NCI-H187 (cell line): ENCODE measurements around the gene NPTXR.
"Not testable (repeated sequence)": the region's sequence is repeated elsewhere in the genome, so short reads cannot be mapped to it uniquely, and the experiment has no call there.

ENCODE experiments used
- DNase-seq, 2 experiments: peaks; one replicate each; lab custom pipeline; 2025; lab: John Stamatoyannopoulos, UW

NPTXR gene

DNA sequence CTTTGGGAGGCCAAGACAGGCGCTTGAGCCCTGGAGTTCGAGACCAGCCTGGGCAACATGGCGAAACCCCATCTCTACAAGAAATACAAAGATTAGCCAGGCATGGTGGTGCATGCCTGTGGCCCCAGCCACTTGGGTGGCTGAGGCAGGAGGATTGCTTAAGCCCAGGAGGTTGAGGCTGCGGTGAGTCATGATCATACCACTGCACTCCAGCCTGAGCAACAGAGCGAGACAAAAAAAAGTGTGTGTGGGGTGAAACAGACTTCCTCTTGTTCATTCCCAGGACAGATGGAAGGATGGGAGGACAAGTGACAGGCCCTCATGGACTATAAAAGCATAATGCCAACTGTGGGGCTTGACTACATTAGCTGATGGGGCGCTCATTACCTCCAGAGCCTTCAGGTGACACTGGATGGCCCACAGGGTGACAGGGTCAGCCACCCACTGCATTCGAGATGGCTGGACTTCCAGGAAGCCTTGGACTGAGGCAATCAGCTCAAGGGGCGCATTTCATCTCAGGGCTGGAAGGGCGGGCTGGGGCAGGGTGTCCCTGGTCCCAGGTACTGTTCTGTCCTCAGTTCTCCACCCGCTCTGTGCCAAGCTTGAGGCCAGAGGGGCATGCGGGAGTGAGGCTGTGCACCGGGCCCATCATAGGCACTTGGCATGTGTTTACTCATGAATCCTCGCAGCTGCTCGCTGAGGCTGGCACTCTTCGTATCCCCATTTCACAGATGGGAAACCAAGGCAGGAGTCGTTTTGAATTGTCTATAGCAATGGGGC, 12.5 kb downstream of the NPTXR start:
- no peak for DNase-seq

DNA sequence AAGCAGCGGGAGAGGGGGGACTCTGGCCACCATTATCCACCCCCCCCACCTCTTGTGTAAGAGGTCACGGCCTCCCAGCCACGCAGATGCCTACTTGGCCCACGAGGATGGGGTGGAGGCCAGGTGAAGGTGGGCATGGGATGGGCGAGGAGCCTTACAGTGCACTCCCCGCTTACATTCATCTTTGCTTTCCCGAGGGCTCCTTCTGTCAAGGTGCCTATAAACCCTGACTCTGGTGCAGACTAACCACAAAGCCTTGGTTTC, 13.1 kb downstream of the NPTXR start:
- DNase-seq: no peak

DNA sequence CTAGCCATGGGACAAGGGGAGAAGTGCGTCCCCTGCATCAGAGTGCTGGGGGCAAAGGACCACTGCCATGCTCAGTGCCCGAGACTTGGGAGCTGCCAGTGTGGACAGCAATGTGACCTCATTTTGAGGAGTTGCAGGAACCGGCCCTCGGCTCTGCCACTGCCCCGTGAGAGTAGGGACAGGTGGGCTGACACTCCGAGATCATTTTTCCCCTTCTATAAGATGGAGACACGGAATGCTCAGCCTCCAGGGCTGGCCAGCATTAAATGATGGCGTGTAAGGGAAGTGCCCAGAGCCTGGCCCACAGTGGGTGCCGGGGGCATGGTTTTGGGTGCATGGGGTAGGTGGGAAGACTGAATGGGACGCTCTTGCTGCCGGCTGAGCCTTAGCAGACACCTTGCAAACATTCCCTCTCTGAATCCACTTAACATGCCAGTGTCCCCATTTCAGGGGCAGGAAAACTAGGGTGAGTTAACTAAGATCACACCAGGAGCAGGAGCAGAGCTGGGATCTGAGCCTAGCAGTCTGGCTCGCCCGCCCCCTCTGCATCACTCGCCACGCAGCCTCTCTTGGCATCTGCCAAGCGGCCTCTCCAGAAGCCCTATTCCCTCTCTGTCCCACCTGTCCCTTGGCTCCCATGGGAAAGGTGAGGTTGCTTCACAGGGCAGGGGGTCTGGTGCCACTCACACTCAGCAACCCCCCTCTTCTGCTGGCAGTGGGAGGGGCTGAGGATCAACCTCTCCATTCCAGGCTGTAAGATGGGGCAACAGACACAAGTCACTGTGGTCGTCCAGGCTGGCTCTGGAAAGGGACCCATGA, 13.6 kb downstream of the NPTXR start:
- no peak for DNase-seq

DNA sequence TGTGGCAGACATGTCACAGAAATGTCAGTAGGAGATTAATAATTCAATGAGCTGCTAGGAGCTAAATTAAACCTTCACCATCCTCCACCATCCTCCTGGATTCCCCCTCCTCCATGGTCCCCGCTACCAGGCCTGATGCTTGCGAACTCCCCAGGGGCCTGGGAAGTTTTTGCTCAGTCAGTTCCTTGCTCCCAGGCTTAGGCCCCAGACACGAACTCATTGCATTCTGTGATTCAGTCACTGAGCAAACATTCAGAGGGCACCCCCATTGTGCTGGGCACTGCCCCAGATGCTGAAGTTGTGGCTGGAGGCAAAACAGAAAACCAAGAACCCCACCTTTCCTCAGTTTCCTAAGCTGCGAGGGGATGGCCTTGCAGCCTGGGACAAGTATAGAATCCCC, 14.3 kb downstream of the NPTXR start:
- DNase-seq: no peak

DNA sequence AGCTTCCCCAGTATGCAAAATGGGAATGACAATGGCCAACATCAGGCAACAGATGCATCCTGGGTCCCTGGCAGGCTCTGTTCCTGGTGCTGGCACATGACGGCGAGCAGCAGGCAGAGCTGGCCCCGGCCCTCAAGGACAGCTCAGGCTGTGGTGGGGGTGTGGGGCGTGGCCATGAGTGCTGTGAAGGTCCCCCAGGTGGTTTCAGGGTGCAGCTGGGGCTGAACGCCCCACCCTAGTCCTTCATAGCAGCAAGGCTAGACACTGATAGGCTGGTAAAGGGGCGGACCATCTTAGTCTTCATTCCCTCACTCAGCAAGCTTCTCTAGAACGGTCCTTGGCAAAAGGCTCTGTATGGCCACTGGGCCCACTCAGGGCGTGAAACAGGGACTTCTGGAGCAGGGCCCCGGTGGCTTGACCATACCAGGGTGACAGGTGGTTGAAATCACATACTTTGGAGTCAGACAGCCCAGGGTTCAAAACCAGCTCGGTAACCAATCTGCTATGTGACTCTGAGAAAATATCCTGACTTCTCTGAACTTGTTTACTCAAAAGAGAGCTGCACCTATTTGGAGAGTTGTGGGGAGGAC, 15.1 kb downstream of the NPTXR start:
- DNase-seq: no peak

DNA sequence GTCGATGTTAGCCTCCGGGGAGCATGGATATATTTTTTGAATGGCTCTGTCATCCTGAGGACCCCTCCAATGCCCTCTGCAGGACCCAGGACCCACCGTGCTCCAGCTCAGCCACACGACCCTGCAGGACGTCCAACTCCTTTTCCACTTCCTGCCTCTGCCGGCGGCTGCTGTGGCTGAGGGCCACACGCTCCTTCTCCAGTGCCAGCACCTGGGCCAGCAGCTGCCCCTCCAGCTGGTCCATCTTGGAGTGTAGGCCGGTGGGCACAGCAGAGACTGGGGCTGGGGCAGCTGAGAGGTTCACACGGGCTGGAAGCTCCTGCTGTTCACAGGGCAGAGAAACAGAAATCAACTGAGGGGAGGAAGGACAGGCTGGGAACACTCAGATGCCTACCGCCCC, 15.6 kb downstream of the NPTXR start:
- no peak for DNase-seq

DNA sequence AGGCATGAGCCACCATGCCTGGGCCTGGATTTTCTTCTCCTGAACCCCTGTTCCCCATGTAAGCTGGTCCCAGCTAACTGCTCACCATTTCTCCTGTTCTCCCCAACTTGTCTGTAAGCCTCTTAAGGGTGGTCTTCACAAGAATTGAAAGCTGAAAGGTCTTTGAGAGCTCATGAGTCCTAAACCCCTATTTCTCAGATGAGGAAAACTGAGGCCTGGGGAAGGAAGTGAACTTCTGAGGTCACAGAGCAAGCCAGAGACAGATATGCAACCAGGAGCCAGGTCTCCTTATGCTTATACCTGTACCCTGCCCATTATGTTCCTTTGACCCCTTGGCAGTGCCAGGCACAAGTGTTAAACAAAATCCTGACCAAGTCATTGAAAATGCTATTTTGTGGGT, 16.3 kb downstream of the NPTXR start:
- DNase-seq: no peak

DNA sequence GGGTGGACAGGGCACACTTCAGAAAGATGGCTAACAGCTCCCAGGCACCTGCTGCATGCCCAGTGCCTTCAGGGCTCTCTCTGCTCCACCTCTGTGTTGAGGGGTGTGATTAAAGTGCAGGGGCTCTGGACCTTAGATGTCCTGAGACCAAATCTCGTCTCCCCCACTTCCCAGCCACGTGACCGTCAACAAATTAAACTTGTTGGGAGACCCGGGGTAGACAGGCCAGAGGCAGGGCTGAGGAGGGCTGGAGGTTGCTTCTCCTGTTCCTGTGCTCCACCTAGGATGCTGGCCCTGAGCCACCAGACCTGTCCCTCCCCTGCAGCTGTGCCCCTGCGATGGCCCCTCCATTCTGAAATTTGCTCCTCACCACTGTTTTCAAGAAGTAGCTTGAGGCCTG, 17.0 kb downstream of the NPTXR start:
- no peak for DNase-seq

DNA sequence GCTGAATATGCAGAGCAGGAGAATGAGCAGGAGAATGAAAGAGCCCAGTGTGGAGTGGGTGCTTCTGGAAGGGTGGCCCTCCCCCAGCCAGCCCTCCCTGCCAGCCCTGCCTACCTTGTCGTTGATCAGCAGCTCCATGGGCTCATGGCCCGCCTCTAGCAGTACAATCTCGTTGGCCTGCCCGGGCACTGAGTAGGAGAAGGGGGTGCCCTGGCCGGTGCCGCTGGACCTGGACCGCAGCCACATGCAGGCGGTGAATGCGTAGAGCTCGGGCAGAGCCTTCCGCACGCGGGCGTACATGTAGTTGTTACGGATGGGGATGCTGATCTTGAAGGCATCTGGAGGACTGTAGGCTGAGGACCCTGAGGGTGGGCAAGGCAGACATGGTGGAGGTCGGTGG, 17.4 kb downstream of the NPTXR start:
- no peak for DNase-seq

DNA sequence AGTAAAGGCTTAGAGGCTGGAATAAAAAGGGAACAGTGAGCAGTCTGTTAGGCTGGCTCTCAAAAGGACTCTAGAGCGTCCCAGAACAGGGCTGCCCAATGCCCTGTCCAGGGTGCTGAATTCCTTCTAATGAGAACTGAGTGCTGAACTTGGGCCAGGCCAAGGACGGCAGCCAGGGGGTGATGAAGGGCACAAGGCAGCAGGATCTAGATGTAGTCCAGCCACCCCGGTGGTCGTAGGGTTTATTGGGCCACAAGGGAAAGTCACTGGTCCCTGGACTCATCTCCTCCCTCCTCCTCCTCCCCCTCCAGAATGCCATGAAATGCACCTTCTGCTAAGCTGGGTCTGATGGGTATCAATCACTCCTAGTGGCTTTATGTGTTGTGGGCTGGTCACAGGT, 19.2 kb downstream of the NPTXR start:
- no peak for DNase-seq

DNA sequence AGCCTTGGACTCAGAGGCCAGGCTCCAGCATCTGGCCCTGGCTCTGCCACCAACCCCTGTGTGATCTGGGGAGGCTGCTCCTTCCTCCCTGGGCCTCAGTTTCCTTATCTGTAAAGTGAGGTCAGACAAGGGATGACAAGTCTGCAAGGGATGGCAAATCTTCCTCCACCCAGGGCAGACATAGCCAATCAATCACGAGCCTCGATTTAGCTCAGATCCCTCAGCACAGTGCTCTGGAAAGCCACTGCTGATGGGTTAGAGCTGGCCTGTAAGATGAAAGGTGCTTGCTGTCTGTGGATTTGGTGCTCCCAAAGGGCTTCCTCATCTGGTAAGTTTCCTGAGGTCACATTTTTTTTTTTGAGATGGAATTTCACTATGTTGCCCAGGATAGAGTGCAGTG, 20.2 kb downstream of the NPTXR start:
- DNase-seq: no peak

DNA sequence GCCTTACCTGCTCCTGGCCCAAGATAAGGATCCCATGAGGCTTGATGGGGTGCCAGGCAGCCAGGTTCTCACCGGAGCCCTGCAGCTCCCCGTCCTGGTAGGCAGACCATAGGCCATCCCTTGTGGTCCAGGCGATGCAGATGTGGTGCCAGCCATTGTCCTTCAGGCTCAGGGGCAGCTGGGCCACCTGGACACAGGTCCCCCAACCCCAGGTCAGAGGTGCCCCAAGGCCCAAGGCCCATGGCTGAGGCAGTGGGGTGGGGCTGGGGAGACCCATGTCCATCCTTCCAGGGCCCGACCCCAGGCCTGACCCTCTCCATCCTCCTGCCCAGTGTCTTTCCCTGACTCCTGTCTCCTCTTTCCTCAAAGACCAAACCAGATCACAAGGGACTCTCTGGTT, 20.8 kb downstream of the NPTXR start:
- no peak for DNase-seq

DNA sequence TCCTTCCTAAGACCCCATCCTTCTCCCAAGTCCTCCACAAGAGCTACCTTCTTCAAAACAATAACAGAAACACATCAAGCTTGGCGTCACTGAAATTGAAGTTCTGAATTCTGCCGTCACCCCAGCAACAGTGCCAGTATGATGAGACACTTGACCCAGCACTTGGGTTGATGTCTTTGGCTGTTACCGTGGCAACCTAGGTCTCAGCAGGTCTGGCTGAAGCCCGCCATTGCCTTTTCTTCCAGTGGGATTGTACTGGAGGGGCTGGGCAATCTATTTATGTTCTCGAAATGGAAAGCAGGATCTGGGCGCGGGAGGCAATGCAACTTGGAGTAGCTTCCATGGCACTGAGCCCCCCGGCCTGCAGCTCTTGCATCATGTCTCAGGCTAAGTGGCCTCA, 23.8 kb downstream of the NPTXR start:
- DNase-seq: peak in 1 of 2 experiments; percentile 78

DNA sequence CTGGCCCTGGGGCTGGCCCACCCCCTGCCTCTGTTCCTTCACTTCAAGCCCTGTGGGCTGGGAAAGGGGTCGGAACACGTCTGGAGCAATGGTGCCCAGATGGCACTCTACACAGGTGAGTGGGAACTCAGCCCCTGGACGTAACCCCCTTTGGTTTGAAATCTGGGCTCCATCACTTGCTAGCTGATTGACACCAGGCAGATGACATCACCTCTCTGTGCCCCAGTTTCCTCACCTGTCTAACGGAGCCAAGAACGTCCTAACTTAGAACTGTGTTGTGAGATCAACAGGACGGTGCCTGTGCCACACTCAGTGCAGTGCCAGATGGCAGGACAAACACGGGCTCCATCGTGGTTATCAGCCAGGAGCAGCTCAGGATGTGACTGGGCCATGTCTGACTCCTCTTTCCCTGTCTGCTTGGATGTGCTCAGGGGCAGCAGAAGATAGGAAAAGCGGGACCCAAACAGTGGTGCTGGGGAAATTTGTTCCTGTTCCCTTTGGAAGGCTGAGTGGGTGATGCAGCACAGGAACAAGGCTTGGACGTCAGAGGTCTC, 24.4 kb downstream of the NPTXR start:
- DNase-seq: no peak

DNA sequence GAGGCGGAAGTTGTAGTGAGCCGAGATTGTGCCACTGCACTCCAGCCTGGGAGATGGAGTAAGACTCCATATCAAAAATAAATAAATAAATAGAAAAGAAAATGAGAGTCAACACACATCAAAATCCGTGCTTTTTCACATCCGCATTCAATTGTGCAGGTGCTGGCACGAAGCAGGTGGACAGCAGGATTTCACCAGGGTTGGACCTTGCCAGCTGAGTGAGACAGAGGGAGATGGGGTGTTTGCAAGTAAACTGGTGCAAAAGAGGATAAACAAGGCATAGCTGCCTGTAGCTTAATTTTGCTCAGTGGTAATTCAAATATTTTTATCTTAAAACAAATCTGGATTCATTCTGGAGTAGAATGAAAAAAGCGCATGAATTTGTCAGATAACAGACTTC, 26.6 kb downstream of the NPTXR start:
- DNase-seq: no peak

DNA sequence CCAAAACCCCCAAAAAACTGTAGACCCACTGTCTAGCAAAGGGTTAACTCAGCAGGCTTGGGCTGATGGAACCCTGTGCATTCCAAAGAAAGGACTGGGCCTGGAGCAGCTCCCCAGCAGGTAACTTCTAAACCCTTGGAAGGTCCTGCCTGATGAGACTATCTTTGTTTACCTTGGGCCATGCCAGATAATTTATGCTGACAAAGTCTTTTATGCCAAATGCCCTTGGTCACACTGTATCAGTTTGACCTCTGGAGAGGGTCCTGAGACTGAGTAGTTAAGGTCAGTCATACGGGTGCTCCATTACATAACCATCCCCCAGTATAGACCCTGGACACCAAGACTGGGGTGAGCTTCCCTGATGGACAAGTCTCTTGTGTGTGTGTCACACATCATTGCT, 28.0 kb downstream of the NPTXR start:
- no peak for DNase-seq

DNA sequence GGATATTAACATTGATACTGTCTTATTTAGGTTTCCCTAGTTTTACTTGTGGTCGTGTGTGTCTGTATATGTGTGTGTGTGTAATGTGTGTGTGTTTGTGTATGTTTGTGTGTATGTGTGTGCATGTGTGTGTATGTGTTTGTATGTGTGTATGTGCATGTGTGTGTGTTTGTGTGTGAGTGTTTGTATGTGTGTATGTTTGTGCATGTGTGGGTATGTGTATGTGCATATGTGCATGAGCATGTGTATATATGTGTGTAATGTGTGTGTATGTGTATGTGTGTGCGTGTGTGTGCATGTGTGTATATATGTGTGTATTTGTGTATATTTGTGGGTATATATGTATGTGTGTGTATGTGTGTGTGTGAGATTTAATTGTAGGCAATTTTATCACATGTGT, 32.6 kb downstream of the NPTXR start:
- no peak for DNase-seq

DNA sequence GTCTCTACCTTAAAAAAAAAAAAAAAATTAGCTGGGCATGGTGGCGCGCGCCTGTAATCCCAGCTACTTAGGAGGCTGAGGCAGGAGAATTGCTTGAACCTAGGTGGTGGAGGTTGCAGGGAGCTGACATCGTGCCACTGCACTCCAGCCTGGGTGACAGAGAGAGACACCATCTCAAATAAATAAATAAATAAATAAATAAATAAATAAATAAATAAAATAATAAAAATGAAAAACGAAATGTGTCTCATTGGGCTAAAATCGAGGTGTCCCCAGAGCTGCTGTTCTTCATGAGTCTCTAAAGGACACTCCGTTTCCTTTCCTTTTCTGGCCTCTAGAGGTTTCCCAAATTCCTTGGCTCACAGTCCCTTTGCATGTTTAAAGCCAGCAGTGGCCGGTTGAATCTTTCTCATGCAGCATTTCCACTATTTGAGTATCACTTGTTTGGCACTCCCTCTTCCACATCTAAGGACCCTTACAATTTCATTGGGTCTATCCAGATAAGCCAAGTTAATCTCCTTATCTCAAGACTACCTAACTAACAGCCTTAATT, 38.7 kb downstream of the NPTXR start:
- not testable (repeated sequence) for DNase-seq

DNA sequence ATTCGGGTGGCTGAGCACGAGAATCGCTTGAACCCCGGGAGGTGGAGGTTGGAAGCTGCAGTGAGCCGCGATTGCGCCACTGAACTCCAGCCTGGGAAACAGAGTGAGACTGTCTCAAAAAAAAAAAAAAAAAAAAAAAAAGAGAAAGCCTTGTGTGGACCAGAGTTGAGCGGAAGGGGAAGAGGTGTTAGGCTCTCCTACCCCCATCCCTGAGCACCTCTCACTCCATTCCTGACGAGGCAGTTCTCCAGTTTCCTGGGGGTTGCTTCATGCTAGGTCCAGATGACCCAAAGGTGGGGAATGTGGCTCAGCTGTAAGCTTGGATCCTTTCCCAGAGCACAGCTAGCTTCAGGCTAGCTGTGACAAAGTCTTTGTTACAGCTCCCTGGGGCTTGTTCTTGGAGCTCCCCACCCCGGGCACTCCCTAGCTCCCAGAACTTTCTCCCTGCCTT, 41.1 kb downstream of the NPTXR start:
- DNase-seq: no peak

DNA sequence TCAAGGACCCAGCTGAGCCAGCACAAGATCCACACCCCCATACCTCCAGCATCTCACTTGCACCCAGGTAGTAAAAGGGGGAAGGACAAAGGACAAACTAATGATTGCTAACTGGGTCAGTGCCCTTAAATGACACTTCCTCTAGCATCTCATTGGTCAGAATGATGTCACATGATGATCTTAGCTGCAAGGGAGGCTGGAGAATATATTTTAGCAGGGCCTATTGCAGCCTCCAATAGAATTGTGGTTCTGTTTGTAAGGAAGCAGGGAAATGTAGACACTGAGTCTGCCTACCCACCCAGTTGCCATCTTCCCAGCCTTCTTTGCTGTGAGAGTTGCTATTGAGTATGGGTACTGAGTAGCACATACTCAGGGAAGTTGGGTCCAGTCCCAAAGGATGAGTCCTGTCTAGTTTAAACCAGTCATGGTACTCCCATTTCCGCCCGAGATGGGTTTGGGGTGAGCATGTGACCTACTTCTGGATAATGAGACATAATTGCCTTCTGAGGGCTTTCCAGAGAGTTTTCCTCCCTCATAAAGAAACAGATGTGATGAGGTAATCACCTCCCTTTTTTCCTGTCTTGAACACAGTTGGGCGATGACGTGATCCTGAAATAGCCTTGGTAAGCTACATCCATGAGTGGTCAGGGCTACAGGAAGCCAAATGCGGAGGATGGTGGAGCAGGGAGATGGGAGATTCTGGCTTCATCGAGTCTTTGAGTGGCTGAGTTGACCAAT, 44.4 kb downstream of the NPTXR start:
- no peak for DNase-seq

DNA sequence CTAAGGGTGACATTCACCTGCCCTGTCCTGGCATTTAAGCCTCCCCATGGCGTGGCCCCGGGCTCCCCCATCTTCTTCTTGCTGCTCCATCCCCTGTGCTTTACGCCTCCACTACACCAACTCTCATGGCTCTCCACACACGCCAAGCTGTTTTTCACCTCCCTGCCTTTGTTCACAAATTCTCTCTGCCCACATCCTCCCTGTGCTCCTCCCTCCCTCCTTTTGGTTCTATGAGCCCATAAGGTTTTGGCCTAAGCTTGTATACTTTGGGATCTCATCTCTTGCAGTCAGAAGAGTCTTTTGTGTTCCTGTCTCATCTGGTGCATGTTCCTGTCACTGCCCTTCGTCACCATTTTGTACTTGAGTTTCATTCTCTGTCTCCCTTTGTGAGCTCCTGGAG, 45.3 kb downstream of the NPTXR start:
- DNase-seq: no peak
